ENCODE measurements around the gene TIMM10B. TPM values are rescaled to one million over a fixed set of nuclear protein-coding genes. Genes with fewer than 3 reads are reported as not detected.

TIMM10B gene
- total RNA-seq, 2 donors from 2014 or later: 32.7 to 35.1 TPM

DNA sequence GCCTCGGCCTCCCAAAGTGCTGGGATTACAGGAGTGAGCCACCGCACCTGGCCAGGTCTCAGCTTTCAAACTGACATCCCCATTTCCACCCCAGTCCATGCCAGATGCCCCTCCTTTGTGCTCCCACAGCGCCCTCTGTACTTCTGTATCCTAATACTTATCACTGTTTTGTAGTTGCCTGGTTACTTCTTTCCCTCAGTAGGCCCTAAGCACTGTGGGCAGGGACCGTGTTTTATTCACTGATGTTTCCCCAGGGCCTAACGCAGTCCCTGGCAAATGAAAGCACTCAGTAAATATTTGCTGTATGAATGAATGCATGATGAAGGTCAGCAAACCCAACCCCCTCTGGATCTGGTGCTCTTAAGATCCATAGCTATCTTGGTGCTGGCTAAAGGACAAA lies 5.4 kb upstream of the TIMM10B start:
- Mint-ChIP-seq H3K4me3 (peak overlapping the region in 1 of 2 donors; percentile 17), H3K9me3 (no peaks in the 10 kb centered on the region), H3K4me1 (ENCODE audit: low read depth) (peaks cover 29% of the 10 kb centered on the region), H3K27ac (no peak overlapping the region), H3K36me3 (ENCODE audit: insufficient read depth in 2 of 2) (peaks cover 2 to 3% of the 10 kb centered on the region in 2 donors), H3K27me3 (ENCODE audit: low read depth) (no peaks in the 10 kb centered on the region)
- no peak for ATAC-seq (replicated peaks in 1 of 2)
- DNase-seq: no peak

DNA sequence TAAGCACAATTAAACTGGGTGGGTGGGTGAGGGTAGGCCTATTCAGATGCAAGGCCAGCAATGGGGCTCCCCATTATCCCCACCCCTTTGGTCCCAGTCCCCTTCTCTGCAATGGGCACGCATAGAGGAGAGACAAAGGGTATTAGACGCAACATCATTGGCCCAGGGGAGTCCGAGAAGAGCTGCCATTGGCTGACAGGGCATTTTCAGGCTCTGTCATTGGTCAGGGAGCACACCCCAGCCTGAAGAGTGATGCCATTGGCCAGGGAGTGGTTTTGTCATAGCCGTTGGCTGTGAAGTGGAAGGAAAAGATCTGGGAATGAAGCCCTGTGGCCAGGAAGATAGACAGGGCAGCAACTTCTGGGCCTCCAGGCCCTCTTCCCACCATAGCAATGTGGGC lies 4.7 kb upstream of the TIMM10B start:
- no peaks in the 10 kb centered on the region for H3K9me3 Mint-ChIP-seq
- H3K4me3 Mint-ChIP-seq: no peak overlapping the region
- H3K27me3 Mint-ChIP-seq (ENCODE audit: low read depth): no peaks in the 10 kb centered on the region
- ATAC-seq (replicated peaks in 1 of 2): no peak
- peaks cover 2 to 3% of the 10 kb centered on the region in 2 donors for H3K36me3 Mint-ChIP-seq (ENCODE audit: insufficient read depth in 2 of 2)
- no peak for DNase-seq
- no peak overlapping the region for H3K27ac Mint-ChIP-seq
- peaks cover 34% of the 10 kb centered on the region for H3K4me1 Mint-ChIP-seq (ENCODE audit: low read depth)

DNA sequence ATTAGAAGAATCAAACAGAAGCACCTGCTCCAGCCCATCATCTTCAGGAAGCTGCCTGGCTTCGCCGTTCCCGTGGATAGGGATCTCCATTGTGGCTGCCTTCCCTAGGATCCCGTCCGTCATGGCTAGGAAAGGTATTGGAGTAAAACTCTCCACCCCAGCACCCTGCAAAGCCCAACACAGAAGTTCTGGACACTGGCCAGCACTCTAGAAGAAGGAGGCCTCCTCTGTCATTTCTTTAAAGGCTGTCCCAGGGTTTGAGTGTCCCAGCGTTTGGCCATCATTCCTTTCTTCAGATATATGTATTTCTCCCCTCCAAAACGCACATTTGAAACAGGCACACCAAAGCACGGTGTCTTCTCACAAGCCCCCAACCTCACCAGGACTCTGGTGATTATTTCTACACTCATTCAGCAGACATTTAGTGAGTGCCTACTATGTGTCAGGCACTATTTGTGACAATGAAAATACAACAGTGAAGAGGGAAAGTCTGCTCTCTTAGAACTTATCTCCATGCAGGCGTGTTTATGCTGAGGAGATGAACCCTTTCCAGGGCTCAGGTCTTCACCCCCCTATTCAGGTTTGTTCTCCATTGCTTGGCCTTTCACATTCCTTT lies 894 bp upstream of the TIMM10B start:
- Mint-ChIP-seq H3K4me1 (ENCODE audit: low read depth) (peaks cover 40% of the 10 kb centered on the region), H3K27ac (peak overlapping the region; percentile 87), H3K9me3 (no peaks in the 10 kb centered on the region), H3K36me3 (ENCODE audit: insufficient read depth in 2 of 2) (peaks cover 7 to 10% of the 10 kb centered on the region in 2 donors), H3K27me3 (ENCODE audit: low read depth) (no peaks in the 10 kb centered on the region), H3K4me3 (peak overlapping the region; percentile 94)
- DNase-seq: no peak
- ATAC-seq (replicated peaks in 1 of 2): no peak

DNA sequence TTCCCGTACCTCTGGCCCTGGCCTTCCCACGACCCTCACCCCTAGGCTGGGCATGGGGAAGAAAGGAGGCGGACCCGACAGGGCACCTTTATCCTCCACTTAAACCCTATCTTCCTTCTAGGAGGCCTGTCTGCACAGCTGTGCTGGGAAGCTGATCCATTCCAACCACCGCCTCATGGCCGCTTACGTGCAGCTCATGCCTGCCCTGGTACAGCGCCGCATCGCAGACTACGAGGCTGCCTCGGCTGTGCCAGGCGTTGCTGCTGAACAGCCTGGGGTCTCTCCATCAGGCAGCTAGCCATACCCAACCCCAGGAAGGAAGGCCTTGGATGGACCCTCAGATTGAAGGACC lies 599 bp downstream of the TIMM10B start:
- peak overlapping the region; percentile 87 for H3K27ac Mint-ChIP-seq
- peaks cover 40% of the 10 kb centered on the region for H3K4me1 Mint-ChIP-seq (ENCODE audit: low read depth)
- H3K36me3 Mint-ChIP-seq (ENCODE audit: insufficient read depth in 2 of 2): peaks cover 6 to 10% of the 10 kb centered on the region in 2 donors
- peak overlapping the region; percentile 94 for H3K4me3 Mint-ChIP-seq
- H3K27me3 Mint-ChIP-seq (ENCODE audit: low read depth): no peaks in the 10 kb centered on the region
- DNase-seq (no peak), ATAC-seq (replicated peaks in 1 of 2) (no peak)
- no peaks in the 10 kb centered on the region for H3K9me3 Mint-ChIP-seq

DNA sequence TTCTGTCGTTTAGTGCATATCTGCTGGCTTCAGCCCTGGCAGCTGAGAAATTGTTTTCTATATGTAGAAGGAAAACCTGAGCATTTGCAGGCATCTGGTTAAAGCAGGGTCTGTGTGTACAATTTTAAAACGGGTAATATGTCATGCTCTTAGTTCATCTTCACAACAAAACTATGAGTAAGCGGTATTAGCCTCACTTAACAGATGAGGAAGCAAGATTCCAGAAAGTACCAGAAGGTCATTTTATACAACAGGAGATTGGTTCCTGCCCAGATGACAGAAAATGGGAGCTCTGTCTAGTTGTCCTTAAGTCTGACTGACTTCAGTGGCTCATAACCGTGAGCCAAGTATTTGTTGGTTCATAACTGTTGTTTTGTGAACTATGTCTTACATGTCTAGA lies 1.1 kb downstream of the TIMM10B start:
- Mint-ChIP-seq H3K9me3 (no peaks in the 10 kb centered on the region), H3K27ac (peak overlapping the region; percentile 66), H3K27me3 (ENCODE audit: low read depth) (no peaks in the 10 kb centered on the region), H3K36me3 (ENCODE audit: insufficient read depth in 2 of 2) (peaks cover 6 to 7% of the 10 kb centered on the region in 2 donors), H3K4me1 (ENCODE audit: low read depth) (peaks cover 40% of the 10 kb centered on the region), H3K4me3 (peak overlapping the region; percentile 94)
- DNase-seq (no peak), ATAC-seq (replicated peaks in 1 of 2) (no peak)

DNA sequence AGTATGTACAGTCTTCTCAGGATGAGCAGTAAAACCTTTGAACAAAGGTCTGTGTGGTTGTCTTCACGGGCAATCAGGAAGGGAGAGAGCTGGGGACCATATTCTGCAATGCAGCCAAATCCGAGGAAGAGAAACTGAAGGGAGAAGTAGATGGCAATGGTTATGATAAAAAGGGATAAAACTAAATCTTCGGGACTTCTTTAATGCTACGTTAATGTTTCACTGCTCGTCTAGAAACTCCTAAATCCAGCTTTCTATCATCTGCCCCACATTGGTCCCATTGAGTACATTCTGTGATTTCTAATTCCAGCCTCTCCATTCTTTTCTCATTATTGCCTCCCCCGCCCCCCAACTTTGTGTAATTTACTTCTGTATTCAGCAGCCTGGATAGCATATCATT lies 1.7 kb downstream of the TIMM10B start:
- no peaks in the 10 kb centered on the region for H3K9me3 Mint-ChIP-seq

DNA sequence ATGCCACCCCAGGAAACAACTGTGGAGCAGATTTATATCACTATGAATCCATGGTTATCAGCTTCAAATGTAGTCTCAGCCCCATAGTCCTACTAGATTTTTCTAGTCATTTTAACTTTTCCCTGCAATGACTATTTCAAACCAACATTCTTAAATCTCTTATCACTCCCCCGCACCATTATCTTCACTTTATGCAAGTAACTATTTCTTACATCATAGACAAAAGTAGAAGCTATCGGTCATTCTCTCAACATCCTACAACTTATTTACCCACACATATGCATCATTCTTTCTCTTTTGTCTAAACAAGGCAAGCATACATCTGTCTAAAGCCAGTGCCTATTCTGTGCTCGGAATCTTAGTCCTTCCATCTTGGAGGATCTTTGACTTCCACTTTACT lies 4.4 kb downstream of the TIMM10B start:
- no peak overlapping the region for H3K4me3 Mint-ChIP-seq
- no peak for DNase-seq
- no peak for ATAC-seq (replicated peaks in 1 of 2)
- no peaks in the 10 kb centered on the region for H3K9me3 Mint-ChIP-seq
- peaks cover 6 to 7% of the 10 kb centered on the region in 2 donors for H3K36me3 Mint-ChIP-seq (ENCODE audit: insufficient read depth in 2 of 2)
- H3K27ac Mint-ChIP-seq: no peak overlapping the region
- peaks cover 24% of the 10 kb centered on the region for H3K4me1 Mint-ChIP-seq (ENCODE audit: low read depth)
- H3K27me3 Mint-ChIP-seq (ENCODE audit: low read depth): no peaks in the 10 kb centered on the region

More for the DNA sequence above, 1.7 kb downstream of the TIMM10B start:
- Mint-ChIP-seq H3K4me3 (peak overlapping the region; percentile 10 to 94), H3K36me3 (ENCODE audit: insufficient read depth in 2 of 2) (peaks cover 6 to 7% of the 10 kb centered on the region in 2 donors), H3K27me3 (ENCODE audit: low read depth) (no peaks in the 10 kb centered on the region), H3K4me1 (ENCODE audit: low read depth) (peaks cover 40% of the 10 kb centered on the region), H3K27ac (peak overlapping the region; percentile 66)
- no peak for ATAC-seq (replicated peaks in 1 of 2)
- DNase-seq: no peak

DNA sequence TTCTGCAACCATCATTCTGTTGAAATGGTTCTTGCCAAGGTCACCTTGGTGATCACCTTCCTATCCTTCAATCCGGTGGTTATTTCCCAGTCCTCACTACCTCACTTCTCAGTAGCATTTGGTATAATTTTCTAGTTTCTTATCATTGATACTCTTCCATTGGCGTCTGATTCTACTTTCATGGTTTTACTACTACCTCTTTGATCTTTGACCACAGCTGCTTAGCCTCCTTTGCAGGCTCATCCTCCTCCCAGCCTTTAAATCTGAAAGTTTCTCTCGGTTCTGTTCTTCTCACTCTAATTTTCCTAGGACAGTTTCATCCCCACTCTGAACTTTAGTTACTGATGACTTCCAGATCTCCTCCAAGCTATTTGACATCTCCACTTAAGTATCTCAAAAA lies 5.0 kb downstream of the TIMM10B start:
- no peaks in the 10 kb centered on the region for H3K27me3 Mint-ChIP-seq (ENCODE audit: low read depth)
- ATAC-seq (replicated peaks in 1 of 2): no peak
- no peaks in the 10 kb centered on the region for H3K9me3 Mint-ChIP-seq
- DNase-seq: no peak
- H3K27ac Mint-ChIP-seq: no peak overlapping the region
- H3K36me3 Mint-ChIP-seq (ENCODE audit: insufficient read depth in 2 of 2): peaks cover 6 to 7% of the 10 kb centered on the region in 2 donors
- H3K4me1 Mint-ChIP-seq (ENCODE audit: low read depth): peaks cover 18% of the 10 kb centered on the region
- H3K4me3 Mint-ChIP-seq: no peak overlapping the region

DNA sequence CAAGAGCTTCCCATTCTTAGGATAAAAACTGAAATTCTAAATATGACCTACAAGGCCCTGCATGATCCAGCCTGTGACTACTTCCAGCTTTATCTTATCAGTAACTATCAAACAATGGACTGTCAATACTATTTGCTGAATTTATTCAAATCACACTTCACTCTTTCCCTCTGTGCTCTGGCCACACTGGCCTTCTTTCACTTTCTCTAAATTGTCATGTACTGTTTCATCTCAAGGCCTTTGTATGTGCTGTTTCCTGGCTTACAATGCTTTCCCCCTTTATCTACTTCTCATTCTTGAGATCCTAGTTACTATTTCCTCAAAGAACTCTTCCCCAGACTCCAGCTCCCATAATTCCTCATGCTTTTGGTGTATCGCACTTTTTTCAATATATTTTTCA lies 5.6 kb downstream of the TIMM10B start:
- Mint-ChIP-seq H3K27me3 (ENCODE audit: low read depth) (no peaks in the 10 kb centered on the region), H3K4me1 (ENCODE audit: low read depth) (peaks cover 16% of the 10 kb centered on the region), H3K4me3 (no peak overlapping the region), H3K9me3 (no peaks in the 10 kb centered on the region), H3K36me3 (ENCODE audit: insufficient read depth in 2 of 2) (peaks cover 6 to 7% of the 10 kb centered on the region in 2 donors), H3K27ac (no peak overlapping the region)
- DNase-seq: no peak
- ATAC-seq (replicated peaks in 1 of 2): no peak

DNA sequence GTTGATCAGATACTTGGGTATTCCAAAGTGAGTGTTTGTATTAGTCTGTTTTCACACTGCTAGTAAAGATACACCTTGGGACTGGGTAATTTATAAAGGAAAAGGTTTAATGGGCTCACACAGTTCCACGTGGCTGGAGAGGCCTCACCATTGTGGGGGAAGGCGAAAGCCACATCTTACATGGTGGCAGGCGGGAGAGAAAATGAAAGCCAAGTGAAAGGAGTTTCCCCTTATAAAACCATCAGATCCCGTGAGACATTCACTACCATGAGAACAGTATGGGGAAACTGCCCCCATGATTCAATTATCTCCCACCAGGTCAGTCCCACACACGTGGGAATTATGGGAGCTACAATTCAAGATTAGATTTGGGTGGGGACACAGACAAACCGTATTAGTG lies 7.0 kb downstream of the TIMM10B start:
- Mint-ChIP-seq H3K4me1 (ENCODE audit: low read depth) (peaks cover 3% of the 10 kb centered on the region), H3K9me3 (no peaks in the 10 kb centered on the region), H3K36me3 (ENCODE audit: insufficient read depth in 2 of 2) (peaks cover under 1 to 5% of the 10 kb centered on the region in 2 donors), H3K27me3 (ENCODE audit: low read depth) (no peaks in the 10 kb centered on the region), H3K4me3 (no peak overlapping the region), H3K27ac (no peak overlapping the region)
- no peak for DNase-seq
- ATAC-seq (replicated peaks in 1 of 2): no peak

DNA sequence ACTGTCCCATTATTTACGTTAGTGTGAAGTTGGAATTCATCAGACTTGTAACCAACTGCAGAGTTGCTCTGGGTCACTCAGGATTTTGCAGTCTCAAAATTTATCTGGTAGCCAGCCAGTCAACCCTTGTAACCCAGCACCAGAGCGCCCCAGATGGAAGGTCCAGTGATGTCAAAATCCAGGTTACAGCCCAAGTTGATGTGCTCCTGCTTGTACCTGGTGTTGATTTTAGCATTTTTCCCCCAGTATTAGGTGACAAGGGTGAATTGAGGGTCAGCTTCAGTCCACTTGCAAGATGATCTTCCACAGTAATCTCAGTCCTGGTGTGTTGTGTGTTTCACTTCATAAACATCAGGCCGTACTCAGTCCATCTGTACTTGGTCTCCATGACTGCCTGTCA lies 7.5 kb downstream of the TIMM10B start:
- H3K9me3 Mint-ChIP-seq: no peaks in the 10 kb centered on the region
- H3K27ac Mint-ChIP-seq: no peak overlapping the region
- no peaks in the 10 kb centered on the region for H3K27me3 Mint-ChIP-seq (ENCODE audit: low read depth)
- DNase-seq (no peak), ATAC-seq (replicated peaks in 1 of 2) (no peak)
- H3K4me1 Mint-ChIP-seq (ENCODE audit: low read depth): no peaks in the 10 kb centered on the region
- H3K4me3 Mint-ChIP-seq: no peak overlapping the region
- H3K36me3 Mint-ChIP-seq (ENCODE audit: insufficient read depth in 2 of 2): peaks cover 0 to 5% of the 10 kb centered on the region in 2 donors

DNA sequence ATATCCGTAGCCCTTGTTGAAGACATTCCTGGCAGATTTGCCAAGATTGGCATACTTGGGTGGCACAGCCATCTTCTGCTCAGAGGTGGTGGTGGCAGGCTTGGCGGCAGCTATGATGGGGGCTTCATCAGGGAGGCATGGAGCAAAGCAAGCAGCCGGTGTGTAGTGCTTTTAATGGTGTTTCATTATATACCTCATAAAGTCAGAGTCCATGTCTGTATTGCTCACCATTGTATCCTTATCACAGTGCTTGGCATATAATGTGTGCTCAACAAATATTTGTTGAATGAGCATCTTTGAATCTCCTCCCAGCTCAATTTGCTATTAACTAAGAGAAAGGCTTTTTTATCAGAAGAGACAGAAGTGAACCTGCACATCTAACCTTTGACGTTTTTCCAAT lies 8.0 kb downstream of the TIMM10B start:
- H3K4me1 Mint-ChIP-seq (ENCODE audit: low read depth): no peaks in the 10 kb centered on the region
- peaks cover 0 to 5% of the 10 kb centered on the region in 2 donors for H3K36me3 Mint-ChIP-seq (ENCODE audit: insufficient read depth in 2 of 2)
- H3K27ac Mint-ChIP-seq: no peak overlapping the region
- H3K9me3 Mint-ChIP-seq: no peaks in the 10 kb centered on the region
- DNase-seq (no peak), ATAC-seq (replicated peaks in 1 of 2) (no peak)
- H3K4me3 Mint-ChIP-seq: no peak overlapping the region
- no peaks in the 10 kb centered on the region for H3K27me3 Mint-ChIP-seq (ENCODE audit: low read depth)

DNA sequence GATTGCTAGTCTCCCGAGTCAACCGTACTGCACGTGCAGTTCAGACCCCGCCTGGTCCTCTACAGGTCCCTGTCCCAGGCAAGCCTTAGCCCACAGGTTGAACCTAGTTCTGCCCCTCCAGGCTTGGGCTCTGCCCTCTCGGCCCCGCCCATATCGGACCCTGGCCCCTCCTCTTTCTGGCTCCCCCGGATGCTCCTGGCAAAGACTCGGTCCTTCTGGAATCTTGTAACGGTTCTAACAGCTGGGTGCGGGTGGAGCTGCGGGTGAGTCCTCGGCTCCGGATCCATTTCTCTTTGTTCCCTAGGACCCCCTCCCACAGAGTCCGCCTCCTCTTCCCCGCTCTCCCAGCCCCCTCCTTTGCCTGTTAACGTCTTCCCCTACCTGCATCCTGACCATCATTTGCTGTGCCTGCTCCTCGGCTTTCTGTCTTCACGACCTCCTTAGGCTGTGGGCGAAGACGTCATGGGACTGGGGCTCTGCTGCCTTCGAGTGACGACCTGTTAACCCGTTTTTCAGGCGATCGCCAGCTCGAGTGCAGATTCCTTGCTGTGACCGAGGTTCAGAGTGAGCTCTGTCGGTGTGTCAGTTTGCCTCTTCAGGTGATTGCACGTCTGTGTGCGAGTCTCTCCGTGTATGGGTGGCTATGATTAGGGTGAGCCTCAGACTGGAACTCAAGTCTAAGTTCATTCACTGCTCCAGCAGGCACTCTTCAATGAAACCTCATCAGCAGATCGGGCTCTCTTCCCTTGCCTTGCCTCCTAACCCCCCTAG lies 16.0 kb downstream of the TIMM10B start, which contains the start of gene DNHD1:
Gene DNHD1 (plus strand): TSS at position 212 of the 771 bp plus-strand sequence. CDS start 936 bp downstream, outside the sequence.
- ATAC-seq (replicated peaks in 1 of 2): no peak
- H3K4me3 Mint-ChIP-seq: no peak within 1 kb of the TSS
- no peaks in the 10 kb centered on the region for H3K9me3 Mint-ChIP-seq
- no peaks in the 10 kb centered on the region for H3K27me3 Mint-ChIP-seq (ENCODE audit: low read depth)
- DNase-seq: no peak
- no peaks in the 10 kb centered on the region for H3K4me1 Mint-ChIP-seq (ENCODE audit: low read depth)
- H3K27ac Mint-ChIP-seq: no peak within 1 kb of the TSS
- peaks cover 3 to 13% of the 10 kb centered on the region in 2 donors for H3K36me3 Mint-ChIP-seq (ENCODE audit: insufficient read depth in 2 of 2)

All from activated T-cell treated with anti-CD3 and anti-CD28 coated beads, Interleukin-2, amount 50 U/mL, for 72 hours (primary cell).